PC-3 (cell line): ENCODE results near the gene SFTPD. TPM values are rescaled to one million over a fixed set of nuclear protein-coding genes. Genes with fewer than 3 reads are reported as not detected.

ENCODE experiments used
- ATAC-seq: fragments of 200-7000 bp; cut with Tn5 transposase; 2 replicates; pipeline ENCODE4 v1.9.1; 2020; ENCODE audit warnings: mild to moderate bottlenecking, moderate library complexity
- BruUV-seq: library from RNA; stranded (reverse); fragments of 400-500 nt; replicated peaks from 2 replicates; lab custom pipeline; 2021; lab: Mats Ljungman, UMichigan
- CTCF ChIA-PET: fragments of 300-600 bp; sonication (Branson Sonifier 250); formaldehyde crosslinking; loops from one replicate; lab custom pipeline; 2022; ENCODE audit warnings: antibody characterized with exemption; lab: Charles Lee
- POLR2A ChIA-PET: fragments of 300-600 bp; sonication (Branson Sonifier 250); formaldehyde crosslinking; loops from one replicate; lab custom pipeline; 2022; ENCODE audit warnings: antibody characterized with exemption; ENCODE audit not compliant: unreplicated experiment; lab: Charles Lee
- DNase-seq: peaks from one replicate; pipeline ENCODE4 v3.0.0-alpha.2; 2015
- H2AFZ ChIP-seq: fragments of 300-600 bp; sonication (generic); 2 replicates; pipeline ENCODE4 v1.6.0; 2016; ENCODE audit warnings: antibody characterized with exemption, low read length
- H3F3A ChIP-seq: fragments of 300-600 bp; sonication (generic); one replicate; pipeline ENCODE4 v1.6.0; 2017; ENCODE audit warnings: antibody characterized with exemption, low read length, control low read depth, mild to moderate bottlenecking; ENCODE audit not compliant: unreplicated experiment
- H3K27ac ChIP-seq: fragments of 300-600 bp; sonication (generic); 2 replicates; pipeline ENCODE4 v1.5.1; 2016; ENCODE audit warnings: mild to moderate bottlenecking, low read length
- H3K27me3 ChIP-seq: fragments of 300-600 bp; sonication (generic); 2 replicates; pipeline ENCODE4 v1.6.1; 2016; ENCODE audit warnings: low read length, mixed read lengths
- H3K36me3 ChIP-seq: fragments of 300-600 bp; sonication (generic); 2 replicates; pipeline ENCODE4 v1.6.1; 2016; ENCODE audit warnings: low read depth, mixed run types, low read length, mixed read lengths
- H3K4me1 ChIP-seq: fragments of 300-600 bp; sonication (generic); 2 replicates; pipeline ENCODE4 v1.5.1; 2016; ENCODE audit warnings: low read length; ENCODE audit not compliant: insufficient read depth
- H3K4me2 ChIP-seq: fragments of 300-600 bp; sonication (generic); 2 replicates; pipeline ENCODE4 v1.6.0; 2016; ENCODE audit warnings: low read length
- H3K4me3 ChIP-seq: fragments of 300-600 bp; sonication (generic); 2 replicates; pipeline ENCODE4 v1.5.1; 2016; ENCODE audit warnings: mild to moderate bottlenecking, low read length, mixed read lengths
- H3K79me2 ChIP-seq: fragments of 300-600 bp; sonication (generic); 2 replicates; pipeline ENCODE4 v1.6.1; 2017; ENCODE audit warnings: low read length, mixed read lengths
- H3K9ac ChIP-seq: fragments of 300-600 bp; sonication (generic); 2 replicates; pipeline ENCODE4 v1.6.0; 2016; ENCODE audit warnings: mild to moderate bottlenecking, low read length
- H3K9me2 ChIP-seq: fragments of 300-600 bp; sonication (generic); replicated peaks from 2 replicates; pipeline ENCODE4 v1.6.1; 2016; ENCODE audit warnings: mixed run types, low read length, mixed read lengths
- H3K9me3 ChIP-seq: fragments of 300-600 bp; sonication (generic); 2 replicates; pipeline ENCODE4 v1.6.1; 2016; ENCODE audit warnings: low read length, mixed read lengths
- H4K20me1 ChIP-seq: fragments of 300-600 bp; sonication (generic); 2 replicates; pipeline ENCODE4 v1.6.1; 2016; ENCODE audit warnings: low read length, mixed read lengths
- EZH2 ChIP-seq: fragments of 300-600 bp; sonication (generic); IDR thresholded peaks from one replicate; pipeline ENCODE4 v1.6.1; 2017; ENCODE audit warnings: antibody characterized with exemption, mild to moderate bottlenecking, low read length; ENCODE audit not compliant: unreplicated experiment
- EZH2phosphoT487 ChIP-seq: fragments of 300-600 bp; sonication (generic); IDR thresholded peaks from 2 replicates; pipeline ENCODE4 v1.6.1; 2018; ENCODE audit warnings: mild to moderate bottlenecking, antibody characterized with exemption, low read length, borderline replicate concordance
- intact Hi-C: fragments of 100-400 bp; cut with micrococcal nuclease; formaldehyde crosslinking; loops from 2 replicates; pipeline ENCODE4 v1.9.0; 2023
- total RNA-seq: library from RNA; depleted of rRNA; stranded (reverse); fragments of >200 nt; gene quantifications from 2 replicates; pipeline ENCODE4 v1.2.3, GENCODE V29; 2014
- TF ChIP-seq, protein P1 (sequence below): fragments of 300-600 bp; sonication (generic); conservative IDR thresholded peaks from 2 replicates; pipeline ENCODE4 v1.5.1; 2017; ENCODE audit warnings: antibody characterized with exemption, low read depth, mild to moderate bottlenecking, low read length

Gene SFTPD
- total RNA-seq, 1 experiment from 2014 or later: not detected

DNA sequence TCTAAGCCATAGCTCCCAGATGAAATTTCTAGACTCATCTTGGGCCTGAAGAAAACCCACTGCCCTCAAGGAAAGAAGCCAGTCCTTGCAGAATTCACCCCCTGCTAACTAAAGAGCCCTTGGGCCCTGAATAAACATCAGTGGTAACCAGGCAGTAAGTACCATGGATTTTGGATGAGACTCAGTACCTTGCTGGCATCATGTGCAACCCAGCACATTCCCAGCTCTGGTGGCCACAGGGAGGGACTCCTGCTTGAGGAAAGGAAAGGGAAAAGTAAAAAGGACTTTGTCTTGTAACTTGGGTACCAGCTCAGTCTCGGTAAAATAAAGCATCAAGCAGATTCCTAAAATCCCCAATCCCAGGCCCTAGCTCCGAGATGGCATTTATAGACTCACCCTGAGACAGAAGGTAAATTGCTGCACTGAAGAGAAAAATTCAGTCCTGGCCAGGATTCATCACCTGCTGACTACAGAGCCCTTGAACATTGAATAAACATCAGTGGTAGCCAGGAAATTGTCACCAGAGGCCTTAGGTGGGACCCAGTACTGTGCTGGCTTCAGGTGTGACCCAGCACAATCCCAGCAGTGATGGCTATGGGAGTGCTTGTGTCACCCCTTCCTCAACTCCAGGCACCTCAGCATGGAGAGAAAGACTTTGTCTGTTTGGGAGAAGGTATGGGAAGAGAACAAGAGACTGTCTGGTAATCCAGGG, 31.2 kb upstream of the SFTPD start:
- no TSS peak for BruUV-seq
- DNase-seq (no peak), ATAC-seq (no peak)
- no peaks in the 10 kb centered on the region for H4K20me1 ChIP-seq
- H2AFZ ChIP-seq: no peak overlapping the region
- ChIA-PET CTCF (no interaction called here), POLR2A (no interaction called here)
- no peak overlapping the region for H3K4me2 ChIP-seq
- H3K9me2 ChIP-seq: no peaks in the 10 kb centered on the region
- peaks cover 7% of the 10 kb centered on the region for H3K9me3 ChIP-seq
- no peaks in the 10 kb centered on the region for H3F3A ChIP-seq
- H3K36me3 ChIP-seq: no peaks in the 10 kb centered on the region
- H3K79me2 ChIP-seq: no peaks in the 10 kb centered on the region
- intact Hi-C loops: loop anchor here (5.0 kb wide), 1 partner anchor 157 kb away; no protein-coding TSS in a partner anchor
- H3K27me3 ChIP-seq: no peaks in the 10 kb centered on the region
- H3K4me1 ChIP-seq: peaks cover 22% of the 10 kb centered on the region
- TF ChIP-seq EZH2phosphoT487: no peak
- TF ChIP-seq, protein P1, sequence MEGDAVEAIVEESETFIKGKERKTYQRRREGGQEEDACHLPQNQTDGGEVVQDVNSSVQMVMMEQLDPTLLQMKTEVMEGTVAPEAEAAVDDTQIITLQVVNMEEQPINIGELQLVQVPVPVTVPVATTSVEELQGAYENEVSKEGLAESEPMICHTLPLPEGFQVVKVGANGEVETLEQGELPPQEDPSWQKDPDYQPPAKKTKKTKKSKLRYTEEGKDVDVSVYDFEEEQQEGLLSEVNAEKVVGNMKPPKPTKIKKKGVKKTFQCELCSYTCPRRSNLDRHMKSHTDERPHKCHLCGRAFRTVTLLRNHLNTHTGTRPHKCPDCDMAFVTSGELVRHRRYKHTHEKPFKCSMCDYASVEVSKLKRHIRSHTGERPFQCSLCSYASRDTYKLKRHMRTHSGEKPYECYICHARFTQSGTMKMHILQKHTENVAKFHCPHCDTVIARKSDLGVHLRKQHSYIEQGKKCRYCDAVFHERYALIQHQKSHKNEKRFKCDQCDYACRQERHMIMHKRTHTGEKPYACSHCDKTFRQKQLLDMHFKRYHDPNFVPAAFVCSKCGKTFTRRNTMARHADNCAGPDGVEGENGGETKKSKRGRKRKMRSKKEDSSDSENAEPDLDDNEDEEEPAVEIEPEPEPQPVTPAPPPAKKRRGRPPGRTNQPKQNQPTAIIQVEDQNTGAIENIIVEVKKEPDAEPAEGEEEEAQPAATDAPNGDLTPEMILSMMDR: no peak
- no peak for TF ChIP-seq EZH2
- no peak overlapping the region for H3K4me3 ChIP-seq
- no peak overlapping the region for H3K9ac ChIP-seq
- no peak overlapping the region for H3K27ac ChIP-seq

DNA sequence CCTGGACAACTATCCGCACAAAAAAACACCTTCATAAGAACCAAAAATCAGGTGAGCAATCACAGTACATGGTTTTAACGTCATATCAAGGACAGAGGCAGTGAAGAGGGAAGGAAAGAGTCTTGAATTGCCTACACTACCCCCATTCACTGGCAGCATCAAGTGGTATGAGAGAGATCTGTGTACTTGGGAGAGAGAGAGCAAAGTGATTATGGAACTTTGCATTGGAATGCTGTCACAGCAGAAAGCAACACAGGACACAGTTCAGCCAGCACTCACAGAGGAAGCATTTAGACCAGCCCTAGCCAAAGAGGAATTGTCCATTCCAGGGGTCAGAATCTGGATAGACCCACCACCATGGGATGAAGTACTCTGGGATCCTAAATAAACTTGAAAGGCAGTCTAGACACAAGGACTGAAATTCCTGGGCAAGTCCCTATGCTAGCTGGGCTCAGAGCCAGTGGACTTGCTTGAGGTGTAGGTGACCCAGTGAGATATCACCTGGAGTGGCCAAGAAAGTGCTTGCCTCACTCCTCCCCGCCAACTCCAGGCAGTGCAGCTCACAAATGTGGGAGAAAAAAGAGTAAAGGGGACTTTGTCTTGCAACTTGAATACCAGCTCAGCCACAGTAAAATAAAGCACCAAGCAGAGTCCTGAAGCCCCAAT, 30.5 kb upstream of the SFTPD start:
- Histone ChIP-seq H3K36me3 (no peaks in the 10 kb centered on the region), H2AFZ (no peak overlapping the region), H3K9me2 (no peaks in the 10 kb centered on the region), H3F3A (no peaks in the 10 kb centered on the region), H3K79me2 (no peaks in the 10 kb centered on the region), H3K9me3 (peaks cover 7% of the 10 kb centered on the region), H3K27ac (no peak overlapping the region), H3K4me2 (no peak overlapping the region), H4K20me1 (no peaks in the 10 kb centered on the region), H3K9ac (no peak overlapping the region), H3K27me3 (peaks cover 2% of the 10 kb centered on the region; the same call in 1 of the 2 replicates), H3K4me1 (peaks cover 15% of the 10 kb centered on the region), H3K4me3 (no peak overlapping the region)
- intact Hi-C loops: no loop called here
- DNase-seq (no peak), ATAC-seq (no peak)
- POLR2A ChIA-PET: no interaction called here
- CTCF ChIA-PET: no interaction called here
- no TSS peak for BruUV-seq
- TF ChIP-seq, protein P1: no peak
- TF ChIP-seq EZH2: no peak

DNA sequence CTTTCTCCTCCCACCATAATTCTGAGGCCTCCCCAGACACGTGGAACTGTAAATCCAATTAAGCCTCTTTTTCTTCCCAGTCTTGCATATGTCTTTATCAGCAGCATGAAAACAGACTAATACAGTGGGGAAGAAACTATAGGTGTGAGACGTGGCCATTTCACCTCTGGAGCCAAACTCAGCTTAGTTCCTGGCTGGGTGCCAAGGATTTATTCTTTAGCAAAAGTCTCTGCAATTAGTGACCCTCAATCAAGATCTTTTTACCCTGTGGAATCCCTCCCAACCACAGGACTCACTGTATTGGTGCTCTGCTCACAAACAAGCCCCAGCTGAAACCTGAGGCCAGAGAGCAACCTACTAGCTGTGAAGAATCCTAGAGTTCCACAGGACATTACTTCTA, 28.1 kb upstream of the SFTPD start:
- no TSS peak for BruUV-seq
- peaks cover 8% of the 10 kb centered on the region for H3K4me1 ChIP-seq
- no peak overlapping the region for H2AFZ ChIP-seq
- ChIA-PET POLR2A (no interaction called here), CTCF (no interaction called here)
- no peaks in the 10 kb centered on the region for H3K79me2 ChIP-seq
- H3K27me3 ChIP-seq: peaks cover 15% of the 10 kb centered on the region
- TF ChIP-seq EZH2phosphoT487 (no peak), EZH2 (no peak)
- TF ChIP-seq, protein P1: no peak
- H3K9ac ChIP-seq: no peak overlapping the region
- no peaks in the 10 kb centered on the region for H3K36me3 ChIP-seq
- intact Hi-C loops: no loop called here
- H3K9me2 ChIP-seq: no peaks in the 10 kb centered on the region
- ATAC-seq (no peak), DNase-seq (no peak)
- no peak overlapping the region for H3K4me3 ChIP-seq
- H3K9me3 ChIP-seq: peaks cover 7% of the 10 kb centered on the region
- no peaks in the 10 kb centered on the region for H3F3A ChIP-seq
- no peak overlapping the region for H3K27ac ChIP-seq
- no peak overlapping the region for H3K4me2 ChIP-seq
- no peaks in the 10 kb centered on the region for H4K20me1 ChIP-seq
